Lung (tissue), 12 donors: Measurements from ENCODE around the gene PFDN4. TPM values are rescaled to one million over a fixed set of nuclear protein-coding genes. Genes with fewer than 3 reads are reported as not detected.
A peak's percentile ranks its signal among the peaks of the same experiment; 100 is the strongest.

Experiments
- ATAC-seq: fragments of 200-7000 bp; cut with Tn5 transposase; one replicate; pipeline ENCODE4 v1.9.1; 2020; ENCODE audit warnings: moderate number of reproducible peaks; ENCODE audit not compliant: insufficient read depth, low FRiP score
- DNase-seq, 3 donors: peaks; one replicate each; pipeline ENCODE4 v3.0.0-alpha.2; 2013 to 2017
- H3K27ac ChIP-seq, 2 donors: one replicate each; pipeline ENCODE4 v1.5.1; 2013; ENCODE audit warnings: mild to moderate bottlenecking in 2 of 2, moderate library complexity in 2 of 2, control low read depth in 1 of 2, inconsistent platforms in 1 of 2, low read depth in 1 of 2, low read length in 1 of 2
- H3K27me3 ChIP-seq, 3 donors: one replicate each; pipeline ENCODE4 v1.5.1; 2013; ENCODE audit warnings: low read length in 2 of 3; ENCODE audit not compliant: control insufficient read depth in 3 of 3, insufficient read depth in 3 of 3
- H3K36me3 ChIP-seq, 4 donors: one replicate each; pipeline ENCODE4 v1.5.1; 2013; ENCODE audit warnings: low read length in 4 of 4, mild to moderate bottlenecking in 1 of 4, moderate library complexity in 1 of 4; ENCODE audit not compliant: control insufficient read depth in 4 of 4, insufficient read depth in 4 of 4
- H3K4me1 ChIP-seq, 5 donors: one replicate each; pipeline ENCODE4 v1.5.1; 2013; ENCODE audit warnings: low read length in 5 of 5, mild to moderate bottlenecking in 2 of 5, moderate library complexity in 1 of 5; ENCODE audit not compliant: control insufficient read depth in 5 of 5, insufficient read depth in 5 of 5
- H3K4me3 ChIP-seq: one replicate; pipeline ENCODE4 v1.5.1; 2013; ENCODE audit warnings: mild to moderate bottlenecking, control low read depth, moderate library complexity
- H3K9ac ChIP-seq, 2 donors: one replicate each; pipeline ENCODE4 v1.5.1; 2013; ENCODE audit warnings: low read length in 2 of 2, control low read depth in 1 of 2; ENCODE audit not compliant: insufficient read depth in 1 of 2
- H3K9me3 ChIP-seq, 4 donors: one replicate each; pipeline ENCODE4 v1.5.1; 2013; ENCODE audit warnings: low read length in 3 of 4, mild to moderate bottlenecking in 1 of 4, moderate library complexity in 1 of 4; ENCODE audit not compliant: control insufficient read depth in 4 of 4, insufficient read depth in 3 of 4
- WGBS, 2 donors: extraction: QIAGEN DNeasy Blood & Tissue Kit; methylation state at CpG; one replicate each; pipeline ENCODE4 v1.1.7; 2013; 5-methylcytosine and 5-hydroxymethylcytosine counted together
- polyA plus RNA-seq, 2 donors: library from polyadenylated mRNA; stranded (reverse); fragments of 200-250 nt; gene quantifications; one replicate each; pipeline ENCODE4 v1.2.1, GENCODE V29; 2013
- total RNA-seq, 2 donors: library from RNA; depleted of rRNA in 1 of 2; stranded (reverse); fragments of >200 nt in 1 of 2; gene quantifications; one replicate each; pipeline ENCODE4 v1.2.1, GENCODE V29; 2014 to 2021
- TF ChIP-seq, protein P1 (sequence below): IDR thresholded peaks from 2 replicates; pipeline ENCODE4 v1.5.1; 2012; ENCODE audit warnings: mild to moderate bottlenecking; ENCODE audit errors: control extremely low read depth, extremely low read depth
- donor health status: control.
- donor health status: control.
- donor health status: Bipolar disorder and iron deficiency.
- donor health status: healthy.
- donor health status: DM: yes; HTN: yes; CAD: no.

Gene PFDN4
- total and polyA plus RNA-seq, 4 donors = 15.9 to 83.6 (median 43.4) TPM

DNA sequence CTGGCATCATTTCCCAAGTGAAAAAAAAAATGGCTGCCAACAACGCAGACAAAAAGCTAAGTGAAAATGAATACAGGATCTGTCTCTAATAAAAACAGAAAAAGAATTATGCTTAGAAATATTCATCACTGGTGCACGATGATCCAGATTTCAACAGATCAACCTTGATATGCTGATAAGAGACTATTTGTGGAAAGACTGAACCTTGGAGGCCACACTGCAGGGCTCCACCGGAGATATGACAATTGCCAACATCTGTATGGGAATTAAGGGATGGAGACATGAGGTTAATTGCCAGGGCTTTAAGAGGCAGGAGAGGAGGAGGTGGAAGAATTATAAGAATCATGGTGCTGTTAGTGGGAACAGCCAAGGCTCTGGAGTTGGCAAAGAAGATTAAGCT lies 48.3 kb downstream of the PFDN4 start:
- no peaks in the 10 kb centered on the region for H3K36me3 ChIP-seq
- no peak overlapping the region for H3K9ac ChIP-seq
- H3K9me3 ChIP-seq = no peaks in the 10 kb centered on the region
- H3K27ac ChIP-seq = no peak overlapping the region
- ATAC-seq (no peak), DNase-seq (no peak)
- no peak overlapping the region for H3K4me3 ChIP-seq
- H3K27me3 ChIP-seq = no peaks in the 10 kb centered on the region
- H3K4me1 ChIP-seq = no peaks in the 10 kb centered on the region
- WGBS, 2 donors = 90% methylated on average over 3 of the region's 3 CpGs
- TF ChIP-seq, protein P1, sequence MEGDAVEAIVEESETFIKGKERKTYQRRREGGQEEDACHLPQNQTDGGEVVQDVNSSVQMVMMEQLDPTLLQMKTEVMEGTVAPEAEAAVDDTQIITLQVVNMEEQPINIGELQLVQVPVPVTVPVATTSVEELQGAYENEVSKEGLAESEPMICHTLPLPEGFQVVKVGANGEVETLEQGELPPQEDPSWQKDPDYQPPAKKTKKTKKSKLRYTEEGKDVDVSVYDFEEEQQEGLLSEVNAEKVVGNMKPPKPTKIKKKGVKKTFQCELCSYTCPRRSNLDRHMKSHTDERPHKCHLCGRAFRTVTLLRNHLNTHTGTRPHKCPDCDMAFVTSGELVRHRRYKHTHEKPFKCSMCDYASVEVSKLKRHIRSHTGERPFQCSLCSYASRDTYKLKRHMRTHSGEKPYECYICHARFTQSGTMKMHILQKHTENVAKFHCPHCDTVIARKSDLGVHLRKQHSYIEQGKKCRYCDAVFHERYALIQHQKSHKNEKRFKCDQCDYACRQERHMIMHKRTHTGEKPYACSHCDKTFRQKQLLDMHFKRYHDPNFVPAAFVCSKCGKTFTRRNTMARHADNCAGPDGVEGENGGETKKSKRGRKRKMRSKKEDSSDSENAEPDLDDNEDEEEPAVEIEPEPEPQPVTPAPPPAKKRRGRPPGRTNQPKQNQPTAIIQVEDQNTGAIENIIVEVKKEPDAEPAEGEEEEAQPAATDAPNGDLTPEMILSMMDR = no peak

DNA sequence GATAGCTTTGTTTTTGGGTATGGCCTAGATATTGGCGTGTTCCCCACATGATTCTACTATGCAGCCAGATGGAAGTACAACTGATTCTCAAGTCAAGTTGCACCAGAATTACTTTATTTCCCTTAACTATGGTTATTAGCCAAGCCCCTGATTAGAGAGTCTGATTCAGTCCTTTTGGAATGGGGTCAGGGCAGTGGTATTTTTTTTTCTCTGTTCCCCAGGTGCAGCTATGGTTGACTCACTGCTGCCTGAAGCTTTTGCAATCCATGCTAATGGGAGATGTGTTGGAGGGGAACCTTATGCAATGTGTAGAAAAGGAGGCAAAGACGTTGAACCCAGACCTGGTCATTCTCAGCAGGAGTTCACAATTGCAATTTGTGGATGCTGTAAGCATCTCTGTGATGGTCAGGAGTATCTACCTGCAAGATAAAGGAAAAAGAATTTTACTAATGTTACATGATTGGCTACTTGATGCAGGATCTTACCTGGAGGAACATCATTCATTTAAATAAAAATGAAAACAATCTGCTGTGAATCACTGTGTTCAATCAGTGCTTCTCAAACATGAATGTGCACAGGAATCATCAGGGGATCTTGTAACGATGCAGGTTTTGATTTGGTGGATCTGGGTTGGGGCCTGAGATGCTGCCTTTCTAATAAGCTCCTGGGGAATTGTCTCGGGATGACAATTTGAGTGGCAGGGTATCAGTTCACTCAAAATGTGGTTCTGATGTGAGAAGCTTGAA lies 49.4 kb downstream of the PFDN4 start:
- H3K4me1 ChIP-seq = peaks cover 0 to 2% (median 0%) of the 10 kb centered on the region in 5 donors
- no peak overlapping the region for H3K9ac ChIP-seq
- WGBS, 2 donors = 66 to 71% methylated on average over 4 of the region's 4 CpGs
- TF ChIP-seq, protein P1 = no peak
- no peak overlapping the region for H3K27ac ChIP-seq
- H3K27me3 ChIP-seq = no peaks in the 10 kb centered on the region
- H3K9me3 ChIP-seq = no peaks in the 10 kb centered on the region
- no peaks in the 10 kb centered on the region for H3K36me3 ChIP-seq
- DNase-seq (no peak), ATAC-seq (no peak)
- H3K4me3 ChIP-seq = no peak overlapping the region

DNA sequence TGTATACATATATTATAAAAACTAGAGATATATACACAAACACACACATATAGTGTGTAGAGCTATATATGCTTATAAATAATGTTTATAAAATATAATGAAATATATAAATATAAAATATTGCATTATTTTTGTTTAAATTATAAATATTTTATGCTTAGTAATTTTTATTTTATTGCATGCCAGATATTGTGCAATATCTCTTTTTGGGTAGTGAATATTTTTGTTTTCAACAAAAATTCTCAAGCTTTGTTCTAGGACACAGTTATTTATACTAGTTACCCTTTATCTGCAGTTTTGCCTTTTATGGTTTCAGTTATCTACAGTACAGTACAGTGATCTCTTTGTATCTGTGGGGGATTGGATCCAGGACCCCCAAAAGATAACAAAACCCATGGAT lies 52.2 kb downstream of the PFDN4 start:
- no peak overlapping the region for H3K9ac ChIP-seq
- DNase-seq (no peak), ATAC-seq (no peak)
- H3K27me3 ChIP-seq = no peaks in the 10 kb centered on the region
- no peak overlapping the region for H3K27ac ChIP-seq
- H3K4me1 ChIP-seq = peaks cover 0 to 21% (median 0%) of the 10 kb centered on the region in 5 donors
- no peaks in the 10 kb centered on the region for H3K9me3 ChIP-seq
- TF ChIP-seq, protein P1 = no peak
- H3K4me3 ChIP-seq = no peak overlapping the region
- no peaks in the 10 kb centered on the region for H3K36me3 ChIP-seq

DNA sequence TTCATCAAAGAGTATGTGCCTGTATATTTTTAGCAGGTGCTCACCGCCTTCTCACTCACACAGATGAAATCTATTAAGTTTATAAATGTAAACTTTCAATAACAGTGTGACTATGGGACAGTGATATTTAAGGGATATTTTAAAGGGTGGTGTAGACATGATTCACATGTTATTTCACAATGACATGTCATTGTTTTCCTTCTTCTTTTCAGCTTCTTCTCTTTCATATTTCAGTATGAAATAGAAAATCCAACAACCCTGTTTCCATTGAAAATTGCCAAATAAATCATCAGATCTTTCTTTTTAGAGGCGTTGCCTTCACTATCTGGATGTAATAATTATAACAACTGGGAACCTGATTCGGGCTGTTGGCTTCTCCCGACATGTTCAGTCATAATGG lies 54.8 kb downstream of the PFDN4 start:
- DNase-seq (peak in 1 of 3 donors; percentile 41), ATAC-seq (no peak)
- no peaks in the 10 kb centered on the region for H3K27me3 ChIP-seq
- H3K36me3 ChIP-seq = no peaks in the 10 kb centered on the region
- no peaks in the 10 kb centered on the region for H3K9me3 ChIP-seq
- WGBS, 2 donors = 63 to 83% methylated on average over 4 of the region's 4 CpGs
- no peak overlapping the region for H3K9ac ChIP-seq
- H3K4me1 ChIP-seq = peaks cover 0 to 21% (median 0%) of the 10 kb centered on the region in 5 donors
- TF ChIP-seq, protein P1 = no peak
- H3K27ac ChIP-seq = no peak overlapping the region
- no peak overlapping the region for H3K4me3 ChIP-seq
